Neural cell (in vitro differentiated cells): Measurements from ENCODE around the gene ZNF662. TPM values are rescaled to one million over a fixed set of nuclear protein-coding genes. Genes with fewer than 3 reads are reported as not detected.

Experiments
- H2AFZ ChIP-seq: fragments of 200-600, 300-800 bp; sonication (generic), shearing (Covaris generic); 2 replicates; pipeline ENCODE4 v1.6.0; 2014; ENCODE audit warnings: low read depth, mild to moderate bottlenecking, antibody characterized with exemption, low read length, moderate library complexity
- H3F3A ChIP-seq: fragments of 200-600 bp; shearing (Covaris generic); 2 replicates; pipeline ENCODE4 v1.6.1; 2016; ENCODE audit warnings: mild to moderate bottlenecking, moderate library complexity, mixed read lengths, antibody characterized with exemption, low read length; ENCODE audit not compliant: insufficient read depth, poor library complexity, severe bottlenecking
- H3K27ac ChIP-seq: fragments of 200-600, 300-800 bp; sonication (generic), shearing (Covaris generic); 2 replicates; pipeline ENCODE4 v1.5.1; 2014; ENCODE audit warnings: mild to moderate bottlenecking, low read length, moderate library complexity
- H3K27me3 ChIP-seq: fragments of 300-800, 200-600 bp; sonication (generic), shearing (Covaris generic); 2 replicates; pipeline ENCODE4 v1.6.0; 2014; ENCODE audit warnings: mild to moderate bottlenecking, low read depth, low read length, moderate library complexity; ENCODE audit not compliant: insufficient read depth
- H3K36me3 ChIP-seq: fragments of 300-800, 200-600 bp; sonication (generic), shearing (Covaris generic); 2 replicates; pipeline ENCODE4 v1.5.1; 2014; ENCODE audit warnings: mild to moderate bottlenecking, antibody characterized with exemption, low read length, moderate library complexity; ENCODE audit not compliant: insufficient read depth
- H3K4me2 ChIP-seq: fragments of 300-800, 200-600 bp; sonication (generic), shearing (Covaris generic); 2 replicates; pipeline ENCODE4 v1.6.0; 2014; ENCODE audit warnings: mild to moderate bottlenecking, low read length
- H3K4me3 ChIP-seq: fragments of 300-800, 200-600 bp; sonication (generic), shearing (Covaris generic); 2 replicates; pipeline ENCODE4 v1.5.1; 2014; ENCODE audit warnings: mild to moderate bottlenecking, low read length, moderate library complexity
- H3K79me2 ChIP-seq: fragments of 200-600 bp; shearing (Covaris generic); replicated peaks from 2 replicates; pipeline ENCODE4 v1.6.0; 2014; ENCODE audit warnings: mild to moderate bottlenecking, low read length, moderate library complexity; ENCODE audit not compliant: insufficient read depth
- H3K9ac ChIP-seq: fragments of 300-800, 200-600 bp; sonication (generic), shearing (Covaris generic); 2 replicates; pipeline ENCODE4 v1.6.1; 2016; ENCODE audit warnings: mild to moderate bottlenecking, low read length, mixed read lengths
- H3K9me2 ChIP-seq: fragments of 200-600 bp; shearing (Covaris generic); 2 replicates; pipeline ENCODE4 v1.6.1; 2016; ENCODE audit warnings: mild to moderate bottlenecking, low read length, mixed read lengths; ENCODE audit not compliant: insufficient read depth
- H3K9me3 ChIP-seq: fragments of 200-600, 300-800 bp; sonication (generic), shearing (Covaris generic); 2 replicates; pipeline ENCODE4 v1.6.1; 2016; ENCODE audit warnings: mild to moderate bottlenecking, mixed run types, low read length, moderate library complexity, mixed read lengths
- H4K20me1 ChIP-seq: fragments of 200-600 bp; shearing (Covaris generic); 2 replicates; pipeline ENCODE4 v1.6.1; 2016; ENCODE audit warnings: mild to moderate bottlenecking, mixed run types; ENCODE audit not compliant: insufficient read depth
- CTCF ChIP-seq: fragments of 450-650 bp; IDR thresholded peaks from 2 replicates; pipeline ENCODE4 v1.5.1; 2014; ENCODE audit warnings: antibody characterized with exemption, mild to moderate bottlenecking, moderate library complexity; ENCODE audit not compliant: poor library complexity, severe bottlenecking
- EZH2 ChIP-seq: fragments of 200-600, 300-800 bp; shearing (Covaris generic), sonication (generic); IDR thresholded peaks from 2 replicates; pipeline ENCODE4 v1.6.1; 2014; ENCODE audit warnings: antibody characterized with exemption, low read length, borderline replicate concordance, mild to moderate bottlenecking; ENCODE audit not compliant: insufficient read depth, poor library complexity, severe bottlenecking
- MXI1 ChIP-seq: fragments of 450-650 bp; conservative IDR thresholded peaks from 2 replicates; pipeline ENCODE4 v1.6.1; 2014; ENCODE audit warnings: antibody characterized with exemption, mild to moderate bottlenecking; ENCODE audit not compliant: poor library complexity, severe bottlenecking
- POLR2AphosphoS5 ChIP-seq: IDR thresholded peaks from 2 replicates; pipeline ENCODE4 v1.6.1; 2012
- REST ChIP-seq: IDR thresholded peaks from 2 replicates; pipeline ENCODE4 v1.6.1; 2012; ENCODE audit warnings: borderline replicate concordance
- SMC3 ChIP-seq: fragments of 450-650 bp; conservative IDR thresholded peaks from 2 replicates; pipeline ENCODE4 v1.6.1; 2014; ENCODE audit warnings: antibody characterized with exemption, mild to moderate bottlenecking, moderate library complexity; ENCODE audit not compliant: poor library complexity
- TAF1 ChIP-seq: IDR thresholded peaks from 2 replicates; pipeline ENCODE4 v1.6.1; 2012; ENCODE audit warnings: low read depth
- polyA plus RNA-seq: library from polyadenylated mRNA; depleted of rRNA; stranded (reverse); fragments of >200 nt; gene quantifications from 2 replicates; pipeline ENCODE4 v1.2.3, GENCODE V29; 2014

Gene ZNF662
- polyA plus RNA-seq, 1 donor from 2014 or later = not detected

GRCh38 chr3:42937334-42937733 is 31.4 kb downstream of the ZNF662 start:
- H3K9me3 ChIP-seq = no peaks in the 10 kb centered on the region
- no peaks in the 10 kb centered on the region for H3K36me3 ChIP-seq
- no peaks in the 10 kb centered on the region for H4K20me1 ChIP-seq
- no peak overlapping the region for H2AFZ ChIP-seq
- H3K79me2 ChIP-seq = no peaks in the 10 kb centered on the region
- no peaks in the 10 kb centered on the region for H3F3A ChIP-seq
- TF ChIP-seq CTCF (no peak), REST (no peak), MXI1 (no peak), EZH2 (no peak), SMC3 (no peak), TAF1 (no peak)
- H3K27me3 ChIP-seq = no peaks in the 10 kb centered on the region
- H3K4me2 ChIP-seq = no peak overlapping the region
- H3K9ac ChIP-seq = no peak overlapping the region
- no peak overlapping the region for H3K27ac ChIP-seq
- H3K9me2 ChIP-seq = no peaks in the 10 kb centered on the region
- H3K4me3 ChIP-seq = no peak overlapping the region

DNA sequence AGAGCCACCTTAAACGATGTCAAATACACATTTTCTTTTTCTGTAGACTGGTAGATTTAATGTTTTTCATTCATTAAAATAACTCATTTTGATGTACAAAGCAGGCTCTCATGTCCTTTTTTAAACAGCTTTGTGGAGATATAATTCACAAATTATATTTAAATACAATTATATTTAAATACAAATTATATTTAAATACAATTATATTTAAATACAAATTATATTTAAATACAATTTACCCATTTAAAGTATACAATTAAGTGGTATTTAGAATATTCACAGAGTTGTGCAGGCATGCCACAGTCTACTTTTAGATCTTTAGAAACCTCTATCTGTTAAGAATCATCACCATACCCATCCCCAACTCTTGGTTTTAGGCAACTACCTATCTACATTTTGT is 36.8 kb downstream of the ZNF662 start:
- H2AFZ ChIP-seq = no peak overlapping the region
- no peaks in the 10 kb centered on the region for H3K27me3 ChIP-seq
- no peaks in the 10 kb centered on the region for H3F3A ChIP-seq
- H3K9me3 ChIP-seq = no peaks in the 10 kb centered on the region
- H3K79me2 ChIP-seq = no peaks in the 10 kb centered on the region
- H3K4me2 ChIP-seq = no peak overlapping the region
- no peaks in the 10 kb centered on the region for H3K36me3 ChIP-seq
- H3K9me2 ChIP-seq = no peaks in the 10 kb centered on the region
- TF ChIP-seq TAF1 (no peak), CTCF (no peak), POLR2AphosphoS5 (no peak), SMC3 (no peak)
- no peaks in the 10 kb centered on the region for H4K20me1 ChIP-seq
- H3K9ac ChIP-seq = no peak overlapping the region
- no peak overlapping the region for H3K27ac ChIP-seq
- no peak overlapping the region for H3K4me3 ChIP-seq
